Right hindlimb (tissue), 1 donor: ENCODE results near the gene TTC23.

Source experiments
- DNase-seq: peaks from one replicate; pipeline ENCODE4 v3.0.0-alpha.2; 2018

TTC23 gene

GRCh38 chr15:99249270-99249841 lies at the start of gene TTC23:
TSS of gene TTC23 (minus strand) at chr15:99249581. CDS start at chr15:99228712, 20,869 bp downstream.
- DNase-seq, result peak; percentile 75

GRCh38 chr15:99296386-99296785 lies 47.0 kb upstream of the TTC23 start:
- DNase-seq, result no peak

- DNase-seq, result no peak
Measured at GRCh38 chr15:99295840-99296239, 46.5 kb upstream of the TTC23 start.

- no peak for DNase-seq
Measured at GRCh38 chr15:99291643-99292042, 42.3 kb upstream of the TTC23 start.

GRCh38 chr15:99283717-99284116 lies 34.3 kb upstream of the TTC23 start:
- DNase-seq, result no peak

GRCh38 chr15:99282586-99282985 lies 33.2 kb upstream of the TTC23 start:
- DNase-seq, result no peak

- no peak for DNase-seq
Measured at GRCh38 chr15:99282121-99282520, 32.7 kb upstream of the TTC23 start.

- DNase-seq, result no peak
Measured at GRCh38 chr15:99279827-99280226, 30.4 kb upstream of the TTC23 start.

- DNase-seq, result no peak
Measured at GRCh38 chr15:99279290-99279689, 29.9 kb upstream of the TTC23 start.

- no peak for DNase-seq
Measured at GRCh38 chr15:99275525-99276128, 26.2 kb upstream of the TTC23 start.

- DNase-seq, result no peak
Measured at GRCh38 chr15:99275061-99275460, 25.7 kb upstream of the TTC23 start.

GRCh38 chr15:99273801-99274200 lies 24.4 kb upstream of the TTC23 start:
- DNase-seq, result no peak

GRCh38 chr15:99268431-99268830 lies 19.1 kb upstream of the TTC23 start:
- DNase-seq, result no peak

- DNase-seq, result no peak
Measured at GRCh38 chr15:99267957-99268356, 18.6 kb upstream of the TTC23 start.

- DNase-seq, result no peak
Measured at GRCh38 chr15:99265541-99266070, 16.2 kb upstream of the TTC23 start.

- no peak for DNase-seq
Measured at GRCh38 chr15:99264125-99264524, 14.7 kb upstream of the TTC23 start.

GRCh38 chr15:99257107-99257750 lies 7.8 kb upstream of the TTC23 start:
- no peak for DNase-seq

GRCh38 chr15:99253381-99254090 lies 4.2 kb upstream of the TTC23 start:
- no peak for DNase-seq

- DNase-seq, result no peak
Measured at GRCh38 chr15:99252326-99252725, 2.9 kb upstream of the TTC23 start.

- peak; percentile 99 for DNase-seq
Measured at GRCh38 chr15:99250857-99251841, 1.8 kb upstream of the TTC23 start, which contains the start of gene LRRC28. TSS of gene LRRC28 (plus strand) at chr15:99251481. CDS start at chr15:99255958, 4,477 bp downstream.

GRCh38 chr15:99250494-99250856 lies 1.1 kb upstream of the TTC23 start:
- DNase-seq, result no peak

- no peak for DNase-seq
Measured at GRCh38 chr15:99250001-99250400, 620 bp upstream of the TTC23 start.
